Activated B cell treated with CpG ODN at 0.5 μM for 24 hours (primary cell): ENCODE results near the gene TDRD6. TPM values are rescaled to one million over a fixed set of nuclear protein-coding genes. Genes with fewer than 3 reads are reported as not detected.

ENCODE experiments used
- ATAC-seq: fragments of 200-7000 bp; cut with Tn5 transposase; one replicate; pipeline ENCODE4 v1.10.0; 2021; ENCODE audit warnings: low read depth, mild to moderate bottlenecking, moderate library complexity
- CTCF ChIA-PET: fragments of 350-600 bp; sonication (Branson Sonifier 250); formaldehyde crosslinking; loops from one replicate; lab custom pipeline; 2021; ENCODE audit warnings: antibody characterized with exemption; lab: Charles Lee
- POLR2A ChIA-PET: fragments of 350-600 bp; sonication (Branson Sonifier 250); formaldehyde crosslinking; loops from one replicate; lab custom pipeline; 2021; ENCODE audit warnings: antibody characterized with exemption; lab: Charles Lee
- DNase-seq: peaks from one replicate; pipeline ENCODE4 v3.0.0; 2022
- H3K27ac Mint-ChIP-seq: one replicate; pipeline ENCODE4 v1.8.0; 2020; ENCODE audit warnings: mixed read lengths
- H3K27me3 Mint-ChIP-seq: one replicate; pipeline ENCODE4 v1.8.0; 2021; ENCODE audit warnings: mixed read lengths
- H3K36me3 Mint-ChIP-seq: one replicate; pipeline ENCODE4 v1.8.0; 2021; ENCODE audit warnings: low read depth, mixed read lengths
- H3K4me1 Mint-ChIP-seq: one replicate; pipeline ENCODE4 v1.8.0; 2021; ENCODE audit warnings: mixed read lengths
- H3K4me3 Mint-ChIP-seq: one replicate; pipeline ENCODE4 v1.8.0; 2020; ENCODE audit warnings: mild to moderate bottlenecking, mixed read lengths
- H3K9me3 Mint-ChIP-seq: one replicate; pipeline ENCODE4 v1.8.0; 2020; ENCODE audit warnings: mixed read lengths
- CTCF ChIP-seq: fragments of 200-600 bp; IDR thresholded peaks from one replicate; pipeline ENCODE4 v1.8.0; 2022; ENCODE audit warnings: antibody characterized with exemption, mild to moderate bottlenecking
- intact Hi-C: fragments of 100-400 bp; cut with micrococcal nuclease; formaldehyde crosslinking; loops from one replicate; pipeline ENCODE4 v1.15.1; 2024
- total RNA-seq: library from RNA; stranded (reverse); gene quantifications from 2 replicates; pipeline ENCODE4 v1.2.3, GENCODE V29; 2022

TDRD6 gene
- total RNA-seq, 1 donor from 2014 or later: not detected

- Mint-ChIP-seq H3K36me3 (no peaks in the 10 kb centered on the region), H3K27ac (no peak overlapping the region), H3K4me1 (peaks cover 6% of the 10 kb centered on the region), H3K27me3 (peaks cover 18% of the 10 kb centered on the region), H3K4me3 (no peak overlapping the region), H3K9me3 (no peaks in the 10 kb centered on the region)
- DNase-seq: no peak
- ATAC-seq: no peak
- no peak for TF ChIP-seq CTCF
- ChIA-PET CTCF (no interaction called here), POLR2A (no interaction called here)
- intact Hi-C loops: no loop called here
These were observed 30.0 kb upstream of the TDRD6 start for GRCh38 chr6:46657642-46658041.

GRCh38 chr6:46661483-46661882 lies 26.2 kb upstream of the TDRD6 start:
- Mint-ChIP-seq H3K27ac (no peak overlapping the region), H3K36me3 (no peaks in the 10 kb centered on the region), H3K4me3 (no peak overlapping the region), H3K27me3 (no peaks in the 10 kb centered on the region), H3K9me3 (no peaks in the 10 kb centered on the region), H3K4me1 (no peaks in the 10 kb centered on the region)
- DNase-seq: no peak
- no peak for ATAC-seq
- POLR2A ChIA-PET: no interaction called here
- TF ChIP-seq CTCF: no peak
- intact Hi-C loops: no loop called here
- CTCF ChIA-PET: no interaction called here

GRCh38 chr6:46667377-46667776 lies 20.3 kb upstream of the TDRD6 start:
- CTCF ChIA-PET: no interaction called here

GRCh38 chr6:46674410-46674809 lies 13.3 kb upstream of the TDRD6 start:
- Mint-ChIP-seq H3K36me3 (no peaks in the 10 kb centered on the region), H3K27ac (no peak overlapping the region), H3K27me3 (peaks cover 2% of the 10 kb centered on the region), H3K4me3 (no peak overlapping the region), H3K4me1 (no peaks in the 10 kb centered on the region), H3K9me3 (no peaks in the 10 kb centered on the region)
- ATAC-seq: no peak
- DNase-seq: no peak
- CTCF ChIA-PET: no interaction called here
- TF ChIP-seq CTCF: no peak
- intact Hi-C loops: no loop called here
- POLR2A ChIA-PET: no interaction called here

More at GRCh38 chr6:46667377-46667776, 20.3 kb upstream of the TDRD6 start:
- DNase-seq: no peak
- no peak overlapping the region for H3K4me3 Mint-ChIP-seq
- H3K9me3 Mint-ChIP-seq: no peaks in the 10 kb centered on the region
- H3K27ac Mint-ChIP-seq: no peak overlapping the region
- H3K27me3 Mint-ChIP-seq: no peaks in the 10 kb centered on the region
- POLR2A ChIA-PET: no interaction called here
- H3K36me3 Mint-ChIP-seq: no peaks in the 10 kb centered on the region
- no peak for TF ChIP-seq CTCF
- ATAC-seq: no peak
- no peaks in the 10 kb centered on the region for H3K4me1 Mint-ChIP-seq
- intact Hi-C loops: no loop called here

- DNase-seq (no peak), ATAC-seq (no peak)
- Mint-ChIP-seq H3K27ac (no peak overlapping the region), H3K9me3 (no peaks in the 10 kb centered on the region), H3K4me1 (no peaks in the 10 kb centered on the region), H3K27me3 (peaks cover 9% of the 10 kb centered on the region), H3K4me3 (no peak overlapping the region), H3K36me3 (no peaks in the 10 kb centered on the region)
- ChIA-PET CTCF (no interaction called here), POLR2A (no interaction called here)
- intact Hi-C loops: no loop called here
- TF ChIP-seq CTCF: no peak
These were observed 10.9 kb upstream of the TDRD6 start for GRCh38 chr6:46676604-46677313.
